Measurements from ENCODE around the gene CIBAR2.
A peak's percentile ranks its signal among the peaks of the same experiment; 100 is the strongest.

CIBAR2 gene

DNA sequence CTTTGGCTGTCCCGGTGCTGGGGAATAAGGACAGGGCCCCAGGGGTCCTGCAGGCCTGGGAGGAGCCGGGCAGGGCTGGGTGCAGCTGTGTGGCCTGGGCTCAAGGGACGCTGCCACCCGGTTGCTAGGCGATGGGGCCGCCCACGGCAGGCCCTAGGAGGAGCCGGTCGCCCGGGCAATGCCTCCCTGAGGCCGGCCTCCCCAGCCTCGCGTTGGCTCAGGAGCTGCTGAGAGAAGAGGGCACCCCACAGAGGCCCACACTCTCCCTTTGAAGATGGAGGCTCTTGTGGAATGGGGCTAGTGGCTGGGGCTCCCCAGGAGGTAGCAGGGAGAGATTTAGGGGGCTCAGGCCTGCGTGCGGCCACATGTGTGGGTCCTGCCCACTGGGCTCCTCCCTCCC, at the start of gene CIBAR2:
TSS of gene CIBAR2 (minus strand) at position 109 of the 400 bp plus-strand sequence. CDS start 120 bp downstream, outside the sequence.
- no peak for DNase-seq

DNA sequence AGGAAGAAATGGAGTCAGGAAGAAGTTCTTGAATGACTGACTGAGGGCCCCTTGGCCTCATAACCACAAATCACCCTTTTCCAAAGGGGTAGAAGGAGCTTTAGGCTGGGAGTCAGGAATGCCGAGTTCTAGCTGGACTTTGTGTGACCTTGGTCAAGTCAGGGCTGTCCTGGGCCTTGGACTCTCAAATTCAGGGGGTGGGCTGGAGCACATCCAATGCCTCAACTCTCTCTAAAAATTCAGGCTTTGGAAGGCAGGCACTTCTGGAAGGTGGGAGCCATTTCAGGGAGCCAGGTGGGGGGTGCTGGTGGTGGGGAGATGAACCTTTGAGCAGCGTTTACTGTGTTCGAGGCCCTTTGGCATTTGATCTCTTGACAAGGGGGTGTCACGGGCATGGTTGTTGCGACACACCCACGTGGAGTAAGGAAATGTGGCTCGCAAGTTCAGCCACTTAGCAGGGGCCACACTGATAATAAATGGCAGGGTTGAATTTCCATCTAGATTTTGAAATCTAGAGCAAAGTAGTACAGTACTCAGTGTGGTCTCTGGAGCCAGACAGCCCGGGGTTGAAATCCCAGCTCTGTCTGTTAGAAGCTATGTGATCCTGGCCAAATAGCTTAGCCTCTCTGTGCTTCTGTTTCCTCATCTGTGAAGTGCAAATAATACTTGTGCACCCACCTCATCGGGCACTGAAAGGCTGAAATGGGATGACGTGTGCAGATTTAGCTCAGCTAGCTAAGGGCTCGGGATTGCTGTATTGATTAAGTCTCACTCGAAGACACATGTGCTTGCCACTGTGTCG, 47.1 kb upstream of the CIBAR2 start:
- DNase-seq = no peak

DNA sequence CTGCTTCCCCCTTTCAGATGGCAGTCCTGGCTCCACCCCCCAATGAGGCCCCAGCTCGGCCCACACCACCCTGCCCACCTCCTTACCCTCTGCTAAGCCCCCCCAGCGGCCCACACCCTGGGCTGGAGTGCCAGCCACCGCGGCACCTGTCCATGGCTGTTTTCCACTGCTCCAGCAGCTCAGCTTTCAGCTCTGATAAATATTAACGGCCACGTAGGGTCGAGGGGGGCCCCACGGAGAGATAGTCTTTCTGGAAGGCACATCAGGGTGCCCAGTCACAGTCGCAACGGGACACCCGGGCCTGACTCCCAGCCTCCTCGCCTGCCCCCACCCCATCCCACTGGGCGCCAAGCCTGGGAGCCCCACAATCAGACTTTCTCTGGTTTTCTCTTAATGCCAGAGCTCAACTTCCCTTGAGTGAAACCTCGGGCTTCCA, 46.5 kb upstream of the CIBAR2 start:
- no peak for DNase-seq

DNA sequence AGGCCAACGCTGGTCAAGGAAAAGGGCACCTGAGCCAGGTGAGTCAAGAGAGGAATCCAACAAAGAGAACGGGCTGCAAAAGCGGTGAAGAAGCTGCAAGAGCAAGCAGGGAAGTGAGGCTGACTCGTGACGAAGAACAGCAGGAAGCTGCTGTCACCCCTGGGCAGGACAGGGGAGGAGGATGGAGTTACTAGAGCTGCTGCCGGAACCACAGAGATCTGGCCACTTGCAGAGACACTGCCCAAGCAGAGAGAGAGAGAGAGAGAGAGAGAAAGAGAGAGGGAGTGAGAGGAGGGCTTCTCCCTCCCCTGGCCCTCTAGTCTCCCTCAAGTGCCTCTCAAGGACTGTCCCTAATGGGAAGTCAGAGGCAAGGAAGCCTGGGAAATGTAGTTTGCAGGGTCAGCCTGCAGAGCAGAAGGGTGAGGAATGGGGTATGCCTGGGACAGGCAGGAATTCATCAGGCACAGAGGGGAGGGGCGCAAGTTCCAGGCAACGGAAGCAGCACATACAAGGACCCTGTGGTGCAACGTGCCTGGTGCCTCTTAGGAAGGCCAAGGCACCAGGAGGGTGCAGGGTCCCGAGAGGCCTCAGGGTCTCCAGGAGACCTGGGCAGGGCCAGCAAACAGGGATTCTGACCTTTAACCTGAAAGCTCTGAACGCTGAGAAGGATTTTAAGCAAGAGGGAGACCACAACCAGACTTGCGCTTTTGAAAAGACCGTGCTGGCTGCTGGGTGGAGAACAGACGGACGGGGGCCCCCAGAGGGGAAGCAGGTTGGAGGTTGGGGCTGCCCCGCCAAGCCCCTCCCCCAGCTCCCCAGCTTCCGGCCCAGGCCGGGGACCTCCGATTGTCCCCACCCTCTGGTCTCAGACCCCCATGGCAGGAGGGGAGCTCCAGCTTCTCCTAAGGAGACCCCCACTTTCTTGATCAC, 45.8 kb upstream of the CIBAR2 start:
- no peak for DNase-seq

DNA sequence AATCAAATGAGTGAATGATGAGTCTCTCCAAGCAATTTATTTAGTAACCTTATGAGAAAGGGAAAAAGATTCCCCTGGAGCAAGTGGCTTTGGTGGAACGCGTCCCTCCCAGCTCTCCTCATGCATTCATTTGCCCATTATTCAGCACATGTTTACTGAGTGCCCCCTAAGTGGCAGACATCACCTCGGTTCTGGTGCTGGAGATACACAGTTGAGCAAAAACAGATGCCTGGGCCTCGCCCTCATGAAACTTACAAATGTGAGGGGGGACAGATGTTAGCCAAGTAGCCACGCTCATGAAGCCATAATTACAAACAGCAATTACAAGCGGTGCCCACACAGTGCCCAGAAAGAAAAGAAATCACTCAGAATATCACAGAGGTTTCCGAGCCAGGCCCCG, 45.1 kb upstream of the CIBAR2 start:
- DNase-seq = no peak

DNA sequence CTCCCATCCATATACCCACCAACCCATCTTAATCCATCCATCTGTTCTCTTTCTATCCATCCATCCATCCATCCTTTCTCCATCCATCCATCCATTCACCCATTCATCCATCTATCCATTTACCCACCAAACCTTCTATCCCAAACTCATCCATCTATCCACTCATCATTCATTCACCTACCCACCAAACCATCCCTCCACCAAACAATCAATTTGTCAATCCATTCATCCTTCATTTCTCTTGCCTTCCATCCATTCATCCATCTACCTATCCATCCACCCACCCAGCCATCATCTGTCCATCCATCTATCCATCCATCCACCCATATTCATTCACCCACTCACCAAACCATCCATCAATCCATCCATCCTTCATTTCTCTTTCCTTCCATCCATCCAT, 44.6 kb upstream of the CIBAR2 start:
- DNase-seq = no peak

DNA sequence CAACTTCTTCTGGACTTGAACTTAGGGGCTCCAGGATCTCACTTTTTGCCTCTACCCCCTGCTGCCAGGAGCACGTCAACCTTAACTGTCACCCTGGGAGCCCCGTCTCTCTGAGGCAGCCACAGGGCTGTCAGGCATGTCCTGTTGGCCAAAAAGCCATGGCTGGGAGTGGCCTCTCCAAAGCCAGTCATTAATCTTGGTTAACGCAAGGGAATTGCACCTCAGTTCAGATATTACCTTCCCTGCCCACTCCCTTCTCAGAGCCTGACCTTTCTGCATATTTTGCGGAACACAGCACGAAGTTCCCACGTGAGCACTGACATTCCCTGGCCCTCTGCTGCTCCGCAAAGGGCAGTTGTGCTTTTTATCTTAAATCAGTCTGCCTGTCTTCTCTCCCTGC, 44.2 kb upstream of the CIBAR2 start:
- no peak for DNase-seq

DNA sequence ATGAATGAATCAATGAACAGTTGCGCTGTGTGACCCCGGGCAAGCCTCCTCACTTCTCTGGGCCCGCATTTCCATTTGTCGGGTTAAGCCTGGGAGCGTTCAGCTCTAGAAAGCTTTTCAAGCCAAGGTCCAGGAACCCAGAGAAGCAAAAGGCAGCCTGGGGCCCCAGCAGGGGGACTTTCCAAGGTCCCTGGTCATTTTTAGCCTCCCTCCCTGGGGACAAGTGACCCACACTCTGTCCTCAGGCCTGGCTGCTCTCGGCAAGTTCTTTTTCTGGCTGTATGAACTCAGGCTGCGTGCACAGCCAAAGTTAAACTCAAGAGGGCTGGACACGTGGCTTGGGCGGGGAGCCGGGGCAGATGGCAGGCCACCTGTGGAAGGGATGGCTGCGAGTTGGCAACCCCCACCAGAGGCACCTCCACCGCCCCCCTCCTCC, 41.4 kb upstream of the CIBAR2 start:
- DNase-seq = no peak

DNA sequence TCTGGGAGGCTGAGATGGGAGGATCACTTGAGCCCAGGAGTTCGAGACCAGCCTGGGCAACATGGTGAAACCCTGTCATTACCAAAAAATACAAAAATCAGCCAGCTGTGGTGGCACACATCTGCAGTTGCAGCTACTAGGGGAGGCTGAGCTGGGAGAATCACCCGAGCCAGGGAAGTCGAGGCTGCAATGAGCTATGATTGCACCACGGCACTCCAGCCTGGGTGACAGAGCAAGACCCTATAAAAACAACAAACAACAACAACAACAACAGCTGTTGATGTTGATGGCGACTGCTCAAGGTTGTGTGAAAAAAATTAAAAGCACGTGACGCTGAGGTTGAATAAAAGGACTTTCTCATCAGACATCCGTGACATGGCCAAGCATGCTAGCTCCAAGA, 40.8 kb upstream of the CIBAR2 start:
- DNase-seq = no peak

DNA sequence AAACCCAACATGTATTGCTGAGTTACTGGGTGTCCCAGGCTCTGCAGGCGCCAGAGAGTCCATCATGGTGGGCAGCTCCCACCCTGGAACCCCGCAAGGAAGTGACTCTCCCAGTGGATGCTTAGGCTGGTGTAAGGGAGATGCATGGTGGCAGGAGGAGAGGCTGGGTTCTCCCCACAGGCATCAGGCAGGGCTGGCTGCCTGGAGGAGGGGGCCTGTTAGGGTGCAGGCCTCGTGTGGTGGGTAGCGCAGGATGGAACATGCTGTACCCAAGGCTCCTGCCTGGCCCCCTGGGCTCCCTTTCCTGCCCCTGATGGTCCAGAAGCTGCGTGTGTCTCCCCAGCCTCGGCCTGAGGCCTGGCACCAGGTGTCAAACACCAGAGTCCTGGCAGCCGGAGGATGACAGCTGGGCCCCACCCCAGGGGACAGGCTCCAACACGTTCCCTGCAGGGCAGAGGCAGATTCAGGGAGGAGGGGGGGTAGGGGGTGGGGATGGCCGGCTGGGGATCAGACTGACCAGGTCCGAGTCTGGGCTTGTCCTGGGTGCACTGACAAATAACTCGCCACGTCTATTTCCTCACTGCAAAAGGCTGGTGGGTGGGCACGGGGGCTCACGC, 40.2 kb upstream of the CIBAR2 start:
- DNase-seq = no peak

DNA sequence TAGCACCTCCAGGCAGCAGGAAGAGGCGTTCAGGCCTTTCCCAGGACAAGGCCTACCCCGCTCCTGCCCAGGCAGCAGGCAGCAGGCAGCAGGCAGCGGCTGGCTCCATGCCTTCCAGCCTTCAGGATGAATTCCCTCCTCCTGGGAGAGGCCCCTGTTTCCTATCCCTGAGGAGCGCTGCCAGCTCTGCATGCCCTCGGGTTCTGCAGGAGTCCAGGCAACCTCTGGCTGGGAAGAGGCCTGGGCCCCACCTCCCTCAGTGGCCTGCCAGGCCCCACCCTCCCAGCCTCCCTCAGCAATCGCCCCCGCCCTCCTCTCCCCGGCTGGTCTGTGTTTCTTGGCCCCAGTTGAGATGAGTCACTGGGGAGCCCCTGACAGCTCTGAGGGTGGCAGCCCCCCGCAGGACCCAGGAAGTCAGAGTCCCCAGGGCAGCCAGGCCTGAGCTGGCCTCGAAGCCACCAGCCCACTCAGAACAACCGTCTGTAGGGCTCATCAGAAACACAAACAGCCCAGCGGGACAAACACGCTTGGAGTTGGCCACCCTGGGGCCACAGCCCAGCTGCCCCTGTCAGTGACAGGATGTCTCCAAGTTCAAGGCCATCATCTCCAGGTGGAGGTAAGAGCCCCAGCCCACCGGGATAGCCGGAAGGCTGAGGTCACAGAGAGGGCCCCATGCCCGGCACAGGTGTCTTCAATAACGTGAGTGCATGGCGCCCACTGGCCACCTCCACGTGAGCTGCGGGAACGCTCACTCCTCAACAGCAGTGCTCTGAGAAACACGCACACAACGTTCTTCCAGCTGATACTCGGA, 39.5 kb upstream of the CIBAR2 start:
- peak; percentile 21 for DNase-seq

DNA sequence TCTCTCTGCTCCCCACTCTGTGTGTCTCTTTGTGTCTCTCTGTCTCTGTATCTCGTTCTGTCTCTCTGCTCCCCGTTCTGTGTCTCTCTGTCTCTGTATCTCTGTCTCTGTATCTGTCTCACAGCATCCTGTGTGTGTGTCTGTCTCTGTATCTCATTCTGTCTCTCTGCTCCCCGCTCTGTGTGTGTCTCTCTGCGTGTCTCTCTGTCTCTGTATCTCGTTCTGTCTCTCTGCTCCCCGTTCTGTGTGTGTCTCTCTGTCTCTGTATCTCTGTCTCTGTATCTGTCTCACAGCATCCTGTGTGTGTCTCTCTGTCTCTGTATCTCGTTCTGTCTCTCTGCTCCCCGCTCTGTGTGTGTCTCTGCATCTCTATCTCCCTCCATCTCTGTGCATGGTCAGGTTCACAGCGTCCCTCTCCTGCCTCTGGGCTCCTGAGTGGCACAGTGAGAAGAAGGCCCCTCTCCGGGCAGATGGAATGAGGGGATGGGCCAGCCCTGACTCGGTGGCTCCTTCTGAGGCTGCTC, 38.9 kb upstream of the CIBAR2 start:
- DNase-seq = no peak

DNA sequence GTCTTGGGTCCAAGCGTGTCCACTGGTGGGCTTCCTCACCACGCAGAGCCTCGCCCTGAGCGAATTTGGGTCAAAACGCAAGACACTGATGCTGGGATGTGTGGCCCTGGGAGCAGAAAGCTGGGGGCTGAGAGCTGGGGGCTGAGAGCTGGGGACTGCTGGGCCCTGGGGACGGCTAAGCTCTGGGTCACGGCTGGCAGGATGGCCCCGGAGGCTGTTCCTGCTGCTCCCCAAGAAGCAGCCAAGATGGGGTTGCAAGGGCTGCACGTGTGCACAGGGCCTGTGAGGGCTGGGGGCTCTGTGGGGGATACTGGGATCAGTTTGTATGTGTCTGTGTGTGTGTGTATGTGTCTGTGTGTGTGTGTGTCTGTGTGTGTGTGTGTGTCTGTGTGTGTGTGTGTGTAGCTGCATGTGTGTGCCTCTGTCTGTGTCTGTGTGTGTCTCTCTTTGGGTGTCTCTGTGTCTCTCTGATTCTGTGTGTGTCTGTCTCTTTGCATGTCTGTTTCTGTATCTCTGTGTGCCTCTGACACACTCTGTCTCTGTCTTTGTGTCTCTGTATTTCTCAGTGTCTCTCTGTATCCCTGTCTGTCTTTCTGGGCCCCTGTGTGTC, 38.2 kb upstream of the CIBAR2 start:
- no peak for DNase-seq

DNA sequence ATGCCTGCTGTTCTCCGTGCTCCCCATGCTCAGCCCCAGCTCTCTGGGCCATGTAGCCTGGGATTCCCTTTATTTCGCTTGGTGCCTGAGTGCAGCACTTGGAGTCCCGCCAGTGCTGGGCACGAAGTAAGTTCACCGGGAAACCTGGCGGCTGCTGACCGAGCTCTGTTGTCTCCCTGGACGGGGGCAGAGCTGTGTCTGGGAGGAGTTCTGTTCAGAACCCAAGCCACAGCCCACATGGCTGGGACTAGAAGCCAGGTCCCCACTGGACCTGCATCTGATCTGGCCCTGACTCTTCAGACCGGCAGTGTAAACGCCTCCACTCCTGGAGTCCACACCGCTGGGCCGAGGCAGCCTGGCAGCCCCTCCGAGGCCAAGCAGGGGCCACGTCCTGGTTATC, 37.5 kb upstream of the CIBAR2 start:
- DNase-seq = no peak

DNA sequence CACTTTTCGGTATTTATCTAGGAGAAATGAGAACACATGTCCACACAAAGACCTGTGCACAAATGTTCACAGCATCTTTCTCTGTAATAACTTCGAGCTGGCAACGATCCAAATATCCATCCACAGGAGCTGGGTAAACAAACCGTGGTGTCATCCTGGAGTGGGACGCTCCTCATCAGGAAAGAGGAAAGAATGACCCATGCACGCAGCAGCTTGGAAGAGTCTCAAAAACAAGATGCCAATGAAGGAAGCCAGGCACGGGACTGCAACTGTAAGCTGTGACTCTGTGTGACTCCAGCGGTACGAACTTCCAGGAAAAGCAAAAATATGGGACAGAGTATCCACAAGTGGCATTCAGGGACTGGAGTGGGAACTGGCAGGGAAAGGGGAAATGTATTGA, 36.7 kb upstream of the CIBAR2 start:
- DNase-seq = no peak

DNA sequence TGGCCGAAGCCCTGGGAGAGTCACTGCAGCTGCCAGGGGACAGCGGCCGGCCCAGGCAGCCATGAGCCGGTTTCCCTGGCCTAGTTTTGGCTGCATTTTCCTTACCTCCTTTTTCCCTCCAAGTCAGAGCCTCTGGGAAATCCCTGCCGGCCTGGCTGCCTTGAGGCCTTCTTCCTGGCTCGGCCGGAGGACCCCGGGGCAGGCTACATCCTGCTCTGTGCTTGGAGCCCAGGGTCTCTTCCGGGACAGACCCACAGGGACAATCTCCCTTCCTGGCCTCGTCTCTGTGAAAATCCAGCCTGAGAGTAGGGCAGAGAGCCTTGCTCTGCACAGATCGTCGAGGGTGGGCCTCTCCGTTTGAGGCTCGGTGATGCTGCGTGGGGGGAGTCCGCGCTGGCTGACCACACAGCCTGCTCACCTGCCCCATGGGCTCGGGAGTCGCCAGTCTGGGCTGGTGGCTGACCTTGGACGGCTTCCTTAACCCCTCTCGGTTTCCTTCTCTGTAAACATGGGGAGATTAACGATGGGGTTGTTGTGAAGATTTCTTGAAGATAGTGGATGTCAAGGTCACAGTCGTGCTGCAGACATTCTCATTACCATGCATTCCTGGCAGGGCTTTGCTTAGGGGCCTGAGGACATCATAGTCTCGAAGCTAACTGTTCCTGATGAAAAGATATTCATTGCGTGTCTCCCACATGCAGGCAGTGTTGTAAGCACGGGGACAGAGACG, 34.8 kb upstream of the CIBAR2 start:
- DNase-seq = no peak

DNA sequence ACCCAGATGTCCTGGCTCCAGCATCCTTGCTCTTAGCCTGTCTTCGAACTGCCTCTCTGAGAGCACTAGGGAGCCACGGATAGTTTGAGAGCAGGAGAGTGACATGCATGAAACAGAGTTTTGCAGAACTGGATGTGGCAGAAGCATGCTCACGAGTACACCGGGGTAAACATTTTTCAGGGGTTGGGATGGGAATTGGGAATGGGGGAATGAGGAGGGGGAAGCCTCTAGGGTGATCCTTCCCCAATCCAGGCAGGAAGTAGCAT, 34.2 kb upstream of the CIBAR2 start:
- no peak for DNase-seq

DNA sequence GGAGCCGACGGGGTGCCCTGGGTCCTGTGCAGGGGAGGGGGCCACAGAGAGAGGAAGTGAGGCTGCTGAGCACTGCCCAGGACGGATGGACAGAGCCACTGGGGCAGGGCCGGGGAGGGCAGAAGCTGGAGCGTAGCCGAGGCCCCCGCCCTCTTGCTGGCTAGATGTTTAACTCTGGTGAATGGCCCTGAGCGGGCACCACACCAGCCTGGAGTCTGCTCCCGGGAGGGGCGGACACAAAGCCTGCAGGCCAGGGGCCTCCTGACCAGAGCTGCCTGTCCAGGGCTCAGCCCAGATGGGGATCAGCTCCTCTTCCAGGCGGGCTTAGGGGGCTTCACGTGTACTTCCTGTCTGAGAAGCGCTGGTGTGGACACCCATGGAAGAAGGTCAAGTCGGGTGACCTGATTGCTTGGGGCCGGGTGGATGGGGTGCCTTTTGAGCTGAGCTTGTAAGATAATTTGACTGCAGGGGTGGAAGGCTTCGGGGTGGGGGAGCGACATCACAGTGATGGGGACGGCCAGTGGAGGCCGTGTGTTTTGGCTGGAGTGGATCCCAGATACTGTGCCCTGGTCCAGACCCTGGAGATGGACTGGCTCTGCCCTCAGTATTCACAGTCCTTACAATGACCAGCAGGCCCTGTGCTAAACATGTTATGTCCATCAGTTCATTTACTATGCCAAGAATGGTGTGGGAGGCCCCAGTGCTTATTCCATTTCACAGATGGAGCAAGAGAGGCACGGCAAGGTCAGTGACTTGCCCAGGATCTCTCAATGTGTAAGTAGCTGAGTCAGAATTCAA, 33.7 kb upstream of the CIBAR2 start:
- DNase-seq = no peak

DNA sequence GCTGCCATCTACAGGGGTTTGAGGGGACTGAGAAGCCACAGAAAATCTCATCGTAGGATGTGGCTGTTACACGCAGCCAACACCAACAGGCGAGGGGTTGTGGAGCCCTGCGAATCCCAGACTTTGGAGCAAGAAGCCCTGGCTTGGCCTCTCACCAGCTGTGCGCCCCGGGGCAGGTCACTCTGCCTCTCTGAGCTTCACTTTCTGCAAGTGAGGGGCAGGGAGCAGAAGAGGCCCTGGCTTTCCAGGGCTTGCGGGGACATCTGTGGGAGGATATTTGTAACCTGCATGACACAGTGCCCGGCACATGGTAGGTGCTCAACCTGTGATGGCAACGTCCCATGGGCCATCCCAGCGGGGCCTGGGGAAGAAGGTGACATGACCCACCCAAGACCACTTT, 32.9 kb upstream of the CIBAR2 start:
- DNase-seq = no peak
